ENCODE measurements around the gene CUTC. TPM values are rescaled to one million over a fixed set of nuclear protein-coding genes. Genes with fewer than 3 reads are reported as not detected.

Gene CUTC
- total RNA-seq, 2 donors from 2014 or later = 13.8 to 16.7 TPM

DNA sequence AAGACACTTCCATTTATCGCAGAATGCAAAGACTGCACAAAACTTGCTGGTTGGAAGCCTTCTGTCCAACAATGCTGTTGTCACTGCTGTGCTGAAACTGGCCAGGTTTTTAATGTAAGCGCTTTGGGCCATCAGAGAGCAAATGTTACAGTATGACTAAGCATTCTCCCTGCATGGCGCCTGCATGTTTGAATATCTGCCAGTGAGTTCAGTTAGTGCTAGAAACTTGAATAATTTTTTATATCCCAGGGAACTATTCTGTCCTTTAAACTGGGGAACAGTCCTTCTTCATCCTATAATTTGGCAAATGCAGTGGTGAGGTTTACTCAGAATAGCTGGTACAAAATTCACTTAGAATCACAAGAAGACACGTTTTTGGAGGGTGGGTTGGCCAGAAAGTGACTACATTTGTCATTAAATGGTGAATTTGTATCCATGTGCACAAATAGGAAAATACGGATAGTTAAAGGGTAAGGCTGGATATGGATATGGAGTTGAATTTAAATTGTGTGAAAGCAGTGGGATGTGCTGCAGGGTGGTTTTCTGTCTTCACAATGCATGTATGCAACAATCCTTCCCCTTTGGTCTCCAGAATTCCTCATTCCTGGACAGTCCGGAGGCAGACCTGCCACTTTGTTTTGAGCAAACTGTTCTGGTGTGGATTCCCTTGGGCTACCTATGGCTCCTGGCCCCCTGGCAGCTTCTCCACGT is 52.1 kb downstream of the CUTC start:
- no peak overlapping the region for H3K27ac ChIP-seq
- ATAC-seq (ENCODE audit: insufficient number of reproducible peaks, low FRiP score, low read depth) (no peak), DNase-seq (ENCODE audit: low spot score) (no peak)
- peaks cover 7 to 25% of the 10 kb centered on the region in 2 donors for H3K4me1 ChIP-seq (ENCODE audit: control insufficient read depth in 1 of 2, low read depth in 2 of 2)
- H3K27me3 ChIP-seq (replicated peaks; ENCODE audit: insufficient read depth) = no peaks in the 10 kb centered on the region
- H3K9me3 ChIP-seq = no peaks in the 10 kb centered on the region
- no peak overlapping the region for H3K4me3 ChIP-seq
- H3K36me3 ChIP-seq = no peaks in the 10 kb centered on the region
- TF ChIP-seq CTCF (IDR thresholded peaks at IDR 0.05) = no peak

- no peak overlapping the region for H3K4me3 ChIP-seq
- no peak for ATAC-seq (ENCODE audit: insufficient number of reproducible peaks, low FRiP score, low read depth)
- no peak for DNase-seq (ENCODE audit: low spot score)
- H3K9me3 ChIP-seq = no peaks in the 10 kb centered on the region
- peaks cover 9 to 26% of the 10 kb centered on the region in 2 donors for H3K4me1 ChIP-seq (ENCODE audit: control insufficient read depth in 1 of 2, low read depth in 2 of 2)
- no peaks in the 10 kb centered on the region for H3K36me3 ChIP-seq
- no peak overlapping the region for H3K27ac ChIP-seq
- H3K27me3 ChIP-seq (replicated peaks; ENCODE audit: insufficient read depth) = no peaks in the 10 kb centered on the region
- TF ChIP-seq CTCF (IDR thresholded peaks at IDR 0.05) = no peak
These were observed 52.9 kb downstream of the CUTC start for GRCh38 chr10:99784727-99785441.

GRCh38 chr10:99785646-99786045 is 53.6 kb downstream of the CUTC start:
- no peaks in the 10 kb centered on the region for H3K9me3 ChIP-seq
- no peak for TF ChIP-seq CTCF (IDR thresholded peaks at IDR 0.05)
- DNase-seq (ENCODE audit: low spot score) (no peak), ATAC-seq (ENCODE audit: insufficient number of reproducible peaks, low FRiP score, low read depth) (no peak)
- no peak overlapping the region for H3K4me3 ChIP-seq
- H3K27ac ChIP-seq = no peak overlapping the region
- peaks cover 9 to 26% of the 10 kb centered on the region in 2 donors for H3K4me1 ChIP-seq (ENCODE audit: control insufficient read depth in 1 of 2, low read depth in 2 of 2)
- no peaks in the 10 kb centered on the region for H3K36me3 ChIP-seq
- H3K27me3 ChIP-seq (replicated peaks; ENCODE audit: insufficient read depth) = no peaks in the 10 kb centered on the region

GRCh38 chr10:99787311-99787710 is 55.3 kb downstream of the CUTC start:
- no peak for ATAC-seq (ENCODE audit: insufficient number of reproducible peaks, low FRiP score, low read depth)
- no peak for TF ChIP-seq CTCF (IDR thresholded peaks at IDR 0.05)
- H3K27me3 ChIP-seq (replicated peaks; ENCODE audit: insufficient read depth) = no peaks in the 10 kb centered on the region

GRCh38 chr10:99787782-99788445 is 55.9 kb downstream of the CUTC start:
- peak overlapping the region in 1 of 2 donors; percentile 62 for H3K27ac ChIP-seq
- ATAC-seq (ENCODE audit: insufficient number of reproducible peaks, low FRiP score, low read depth) = no peak
- H3K4me1 ChIP-seq (ENCODE audit: control insufficient read depth in 1 of 2, low read depth in 2 of 2) = peaks cover 9 to 26% of the 10 kb centered on the region in 2 donors
- H3K36me3 ChIP-seq = no peaks in the 10 kb centered on the region
- no peaks in the 10 kb centered on the region for H3K9me3 ChIP-seq
- no peak for DNase-seq (ENCODE audit: low spot score)
- no peak for TF ChIP-seq CTCF (IDR thresholded peaks at IDR 0.05)
- no peak overlapping the region for H3K4me3 ChIP-seq
- no peaks in the 10 kb centered on the region for H3K27me3 ChIP-seq (replicated peaks; ENCODE audit: insufficient read depth)

More at GRCh38 chr10:99787311-99787710, 55.3 kb downstream of the CUTC start:
- peaks cover 9 to 26% of the 10 kb centered on the region in 2 donors for H3K4me1 ChIP-seq (ENCODE audit: control insufficient read depth in 1 of 2, low read depth in 2 of 2)
- H3K36me3 ChIP-seq = no peaks in the 10 kb centered on the region
- H3K4me3 ChIP-seq = no peak overlapping the region
- DNase-seq (ENCODE audit: low spot score) = no peak
- H3K9me3 ChIP-seq = no peaks in the 10 kb centered on the region
- no peak overlapping the region for H3K27ac ChIP-seq

Measured in thoracic aorta (tissue), 2 donors.